GM08714 (cell line): ENCODE results near the gene ARPC5L.

ENCODE experiments used
- H3K4me3 ChIP-seq: fragments of 200-500 bp; sonication (Bioruptor generic); 2 replicates; pipeline ENCODE4 v1.5.1; 2014; ENCODE audit warnings: mild to moderate bottlenecking, low read length, inconsistent platforms
- ZNF274 ChIP-seq: IDR thresholded peaks from 2 replicates; pipeline ENCODE4 v1.6.1; 2012; ENCODE audit warnings: mild to moderate bottlenecking, low read depth, low read length

The ARPC5L gene

DNA sequence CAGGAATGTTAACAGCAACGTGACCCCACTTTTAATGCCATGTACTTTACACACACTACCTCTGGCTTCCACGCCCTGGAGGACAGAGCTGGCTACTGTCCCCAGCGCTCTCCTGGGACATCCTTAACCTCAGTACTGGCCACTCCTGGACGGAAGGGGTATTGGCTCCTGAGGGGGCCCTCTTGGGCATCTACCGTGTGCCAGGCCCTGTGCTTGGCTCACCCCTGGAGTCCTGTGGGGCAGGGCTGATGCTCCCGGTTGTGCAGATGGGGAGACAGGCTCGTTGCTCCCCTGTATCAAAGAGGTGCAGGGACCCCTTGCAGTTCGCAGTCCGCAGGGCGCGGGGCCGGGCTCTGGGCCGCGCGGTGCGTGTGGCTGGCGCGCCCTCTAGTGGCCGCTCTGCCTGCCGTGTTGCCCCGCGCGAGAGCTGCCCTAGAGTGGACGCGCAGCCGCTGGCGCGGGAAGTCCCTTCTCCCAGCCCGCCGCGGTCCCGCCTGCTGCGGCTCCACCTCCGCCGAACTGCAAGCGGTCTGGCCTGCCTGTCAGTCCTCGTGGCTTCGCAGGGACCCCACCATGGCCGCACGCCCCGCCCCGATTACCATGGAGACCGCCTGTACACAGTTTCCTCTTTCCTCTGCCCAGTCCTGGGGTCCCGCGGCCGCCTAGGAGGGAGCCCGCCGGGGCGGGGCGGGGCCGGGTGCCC lies 8.9 kb upstream of the ARPC5L start, which contains the start of gene WDR38:
WDR38 (plus strand) TSS at position 632 of the 703 bp plus-strand sequence. CDS start 72 bp downstream, outside the sequence.
- no peak for TF ChIP-seq ZNF274
- H3K4me3 ChIP-seq: peak within 1 kb of the TSS; percentile 38; the same call in 1 of the 2 replicates

DNA sequence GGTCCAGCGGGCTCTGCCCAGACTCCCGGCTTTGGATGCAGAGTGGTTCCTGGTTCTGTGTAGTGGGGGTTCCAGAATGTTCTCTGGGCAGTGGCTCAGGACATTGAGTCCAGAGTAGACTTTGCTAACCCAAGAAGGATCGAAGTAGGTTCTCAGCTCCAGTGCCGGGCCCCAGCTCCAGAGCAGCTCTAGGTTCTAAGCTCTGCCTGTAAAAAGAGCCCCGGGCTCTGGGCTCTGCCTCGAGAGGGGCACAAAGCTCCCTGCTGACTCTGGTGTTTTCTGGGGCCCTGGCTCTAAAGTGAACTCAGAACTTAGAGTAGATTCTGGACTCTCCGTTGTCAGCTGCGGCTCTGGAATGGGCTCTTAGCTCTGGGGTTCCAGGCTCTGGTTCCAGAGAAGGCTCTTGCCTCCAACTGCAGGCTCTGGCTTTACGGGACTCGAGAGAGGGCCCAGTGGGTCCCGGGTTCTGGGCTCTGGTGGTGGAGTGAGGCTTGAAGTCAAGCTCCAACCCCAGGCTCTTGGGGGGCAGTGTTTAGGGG lies 8.3 kb upstream of the ARPC5L start:
- TF ChIP-seq ZNF274: no peak
- peak overlapping the region; percentile 38; the same call in 1 of the 2 replicates for H3K4me3 ChIP-seq

DNA sequence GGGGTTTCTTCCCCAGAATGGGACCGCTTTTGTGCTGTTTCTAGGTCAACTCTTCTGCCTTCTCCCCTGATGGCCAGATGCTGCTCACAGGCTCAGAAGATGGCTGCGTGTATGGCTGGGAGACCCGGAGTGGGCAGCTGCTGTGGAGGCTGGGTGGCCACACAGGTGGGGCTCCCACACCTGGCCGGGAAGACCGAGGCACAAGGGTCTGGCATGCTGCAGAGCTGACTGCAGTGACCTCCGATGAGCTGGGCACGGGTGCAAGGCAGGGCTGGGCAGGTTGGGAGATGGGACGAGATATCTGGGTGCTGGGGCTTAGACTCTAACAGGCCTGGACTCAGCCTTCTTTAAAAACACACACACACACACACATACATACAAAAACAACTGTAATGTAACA lies 7.8 kb upstream of the ARPC5L start:
- no peak for TF ChIP-seq ZNF274
- H3K4me3 ChIP-seq: no peak overlapping the region

DNA sequence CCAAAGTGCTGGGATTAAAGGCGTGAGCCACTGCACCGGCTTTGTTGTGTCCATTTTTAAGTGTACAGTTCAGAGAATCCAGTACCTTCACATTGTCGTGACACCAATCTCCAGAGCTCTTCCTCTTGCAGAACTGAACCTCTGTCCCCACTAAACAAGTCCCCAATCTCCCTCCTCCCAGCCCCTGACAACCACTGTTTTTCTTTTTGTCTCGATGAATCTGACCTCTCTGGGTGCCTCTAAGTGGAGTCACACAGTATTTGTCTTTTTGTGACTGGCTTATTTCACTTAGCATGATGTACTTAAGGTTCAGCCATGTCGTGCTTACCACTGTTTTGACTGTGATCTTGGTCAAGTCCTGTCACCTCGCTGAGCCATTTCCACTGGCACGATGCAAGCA lies 7.1 kb upstream of the ARPC5L start:
- TF ChIP-seq ZNF274: no peak
- no peak overlapping the region for H3K4me3 ChIP-seq

DNA sequence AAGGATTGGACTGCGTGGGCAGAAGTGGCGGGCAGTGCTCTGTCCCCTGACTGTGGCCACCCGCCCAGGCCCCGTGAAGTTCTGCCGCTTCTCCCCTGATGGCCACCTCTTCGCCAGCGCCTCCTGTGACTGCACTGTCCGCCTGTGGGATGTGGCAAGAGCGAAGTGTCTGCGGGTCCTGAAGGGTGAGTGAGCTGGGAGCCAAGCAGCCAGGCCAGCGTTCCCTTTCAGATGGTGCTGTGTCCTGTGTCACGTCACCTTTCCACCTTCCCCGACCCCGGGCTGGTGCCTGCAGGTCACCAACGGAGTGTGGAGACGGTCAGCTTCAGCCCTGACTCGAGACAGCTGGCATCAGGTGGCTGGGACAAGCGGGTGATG lies 6.4 kb upstream of the ARPC5L start:
- H3K4me3 ChIP-seq: no peak overlapping the region
- TF ChIP-seq ZNF274: no peak

DNA sequence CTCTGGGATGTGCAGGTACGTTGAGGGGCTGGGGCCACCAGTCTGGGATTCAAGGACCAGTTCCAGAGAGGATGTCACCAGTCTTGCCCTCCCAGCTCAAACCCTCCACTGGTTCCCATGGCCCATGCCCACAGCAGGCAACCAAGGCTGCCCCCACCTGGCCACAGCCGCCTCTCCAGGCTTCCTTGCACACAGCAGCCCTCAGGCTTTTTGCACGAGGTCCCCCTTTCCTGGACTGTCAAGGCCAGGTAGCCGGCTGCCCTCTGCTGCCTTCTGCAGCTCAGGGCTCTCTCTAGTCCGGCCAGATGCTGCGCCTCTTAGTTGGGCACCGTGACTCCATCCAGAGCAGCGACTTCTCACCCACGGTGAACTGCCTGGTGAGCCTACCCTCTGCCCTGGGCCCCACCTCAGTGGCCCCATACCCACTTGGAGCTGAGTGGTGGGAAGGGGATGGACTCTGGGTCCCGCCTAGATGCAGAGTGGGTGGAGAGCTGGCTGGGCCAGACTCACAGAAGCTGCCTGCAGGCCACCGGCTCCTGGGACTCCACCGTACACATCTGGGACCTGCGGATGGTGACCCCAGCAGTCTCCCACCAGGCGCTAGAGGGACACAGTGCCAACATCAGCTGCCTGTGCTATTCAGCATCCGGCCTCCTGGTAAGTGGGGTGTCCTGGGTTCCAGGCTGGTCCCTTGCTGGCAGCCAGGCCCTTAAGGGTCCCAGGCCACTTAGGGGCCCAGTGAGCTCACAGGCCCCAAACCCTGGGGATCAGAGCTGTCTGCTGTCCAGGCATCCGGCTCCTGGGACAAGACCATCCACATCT lies 5.8 kb upstream of the ARPC5L start:
- H3K4me3 ChIP-seq: no peak overlapping the region
- no peak for TF ChIP-seq ZNF274

DNA sequence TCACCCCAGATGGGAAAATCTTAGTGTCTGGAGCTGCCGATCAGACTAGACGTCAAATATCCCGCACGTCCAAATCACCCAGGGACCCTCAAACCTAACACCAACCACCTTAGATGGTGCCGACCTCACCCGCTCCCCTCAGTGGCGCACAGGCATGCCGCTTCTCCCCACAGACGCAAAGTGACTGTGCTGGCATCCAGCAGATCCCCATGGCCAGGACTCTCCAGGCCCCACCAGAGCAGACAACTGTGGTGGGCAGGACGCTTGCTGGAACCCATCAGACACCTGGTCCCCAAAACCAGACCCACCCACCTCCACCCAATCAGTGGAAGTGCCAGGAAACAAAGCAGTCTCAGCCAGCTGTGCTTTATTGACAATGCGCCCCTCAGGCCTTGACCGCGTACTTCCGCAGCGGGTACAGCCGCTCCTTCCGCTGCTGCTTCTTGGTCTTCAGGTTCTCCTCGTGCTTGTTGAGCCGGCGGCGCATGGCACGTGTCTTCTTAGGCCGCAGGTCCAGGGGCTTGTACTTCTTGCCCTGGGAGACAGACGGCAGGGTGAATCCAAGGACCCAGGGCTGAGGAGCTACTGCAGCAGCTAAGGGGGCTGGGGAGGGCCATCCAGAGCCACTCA lies 4.3 kb upstream of the ARPC5L start:
- TF ChIP-seq ZNF274: no peak
- no peak overlapping the region for H3K4me3 ChIP-seq

DNA sequence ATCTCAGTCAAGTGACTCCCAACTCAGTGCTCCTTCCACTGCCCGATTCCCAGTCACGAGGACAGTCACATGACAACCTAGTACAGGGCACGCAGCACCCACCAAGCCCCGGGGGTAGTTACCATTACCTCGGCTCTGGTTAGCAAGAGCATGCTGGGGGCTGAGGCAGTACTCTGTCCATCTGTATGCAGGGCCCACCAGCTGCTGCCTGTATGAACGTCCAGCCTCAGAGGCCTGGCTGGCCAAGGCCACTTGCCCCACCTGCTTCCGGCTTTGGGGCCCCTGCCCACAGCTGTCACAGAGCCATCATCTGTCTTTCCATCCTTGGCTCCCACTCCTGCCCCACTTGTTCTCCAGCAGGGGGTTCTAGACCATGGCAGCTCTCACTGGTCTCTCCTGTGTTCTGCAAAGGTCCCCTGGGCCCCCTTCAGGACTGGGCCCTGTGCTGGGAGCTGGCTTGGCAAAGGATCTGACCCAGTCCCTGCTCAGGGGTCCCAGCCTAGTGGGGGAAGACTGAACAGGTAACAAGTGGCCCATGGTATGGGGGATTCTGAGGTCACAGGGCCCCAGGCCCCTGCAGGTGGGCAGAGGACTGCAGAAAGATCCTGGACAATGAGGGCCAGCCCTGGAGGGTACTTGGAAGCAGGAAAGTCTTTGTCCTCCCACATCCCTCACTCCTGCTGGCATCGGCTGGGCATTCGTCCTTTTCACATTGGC lies 3.4 kb upstream of the ARPC5L start:
- no peak overlapping the region for H3K4me3 ChIP-seq
- no peak for TF ChIP-seq ZNF274

DNA sequence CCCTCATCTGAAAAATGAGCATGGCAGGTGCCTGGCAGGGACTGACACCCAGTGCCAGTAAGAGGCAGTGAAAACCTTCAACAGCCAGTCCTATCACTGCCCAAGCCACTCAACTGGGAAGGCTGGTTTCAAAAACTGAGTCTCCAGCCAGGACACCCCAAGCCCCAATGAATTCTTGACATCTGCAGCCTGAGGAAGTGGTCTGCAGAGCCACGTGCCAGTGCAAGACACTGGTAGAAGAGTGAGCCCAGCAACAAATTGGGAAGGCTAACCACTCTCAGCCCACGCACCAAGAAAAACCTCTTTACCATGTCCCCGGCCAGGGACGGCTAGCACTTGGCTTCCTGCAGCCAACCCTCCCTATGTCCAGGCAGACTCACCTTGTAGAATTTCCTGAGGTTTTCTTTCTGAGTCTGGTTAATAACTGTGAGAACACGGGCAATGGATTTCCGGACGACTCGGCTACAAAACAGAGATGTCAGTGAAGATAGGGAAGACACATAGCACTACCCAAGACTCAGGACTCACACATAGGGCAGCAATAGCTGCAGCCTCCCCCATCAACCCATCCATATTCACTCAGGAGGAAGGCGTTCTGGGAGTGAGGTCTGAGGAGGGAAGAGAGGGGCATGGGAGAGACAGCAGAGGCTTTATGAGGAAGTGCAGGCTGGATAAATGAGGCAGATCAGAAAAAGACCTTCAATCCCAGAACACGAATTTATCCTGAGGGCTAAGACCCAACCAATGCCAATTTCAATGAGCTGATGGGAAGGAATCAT lies 1.9 kb upstream of the ARPC5L start:
- peak overlapping the region; percentile 90 for H3K4me3 ChIP-seq
- no peak for TF ChIP-seq ZNF274

DNA sequence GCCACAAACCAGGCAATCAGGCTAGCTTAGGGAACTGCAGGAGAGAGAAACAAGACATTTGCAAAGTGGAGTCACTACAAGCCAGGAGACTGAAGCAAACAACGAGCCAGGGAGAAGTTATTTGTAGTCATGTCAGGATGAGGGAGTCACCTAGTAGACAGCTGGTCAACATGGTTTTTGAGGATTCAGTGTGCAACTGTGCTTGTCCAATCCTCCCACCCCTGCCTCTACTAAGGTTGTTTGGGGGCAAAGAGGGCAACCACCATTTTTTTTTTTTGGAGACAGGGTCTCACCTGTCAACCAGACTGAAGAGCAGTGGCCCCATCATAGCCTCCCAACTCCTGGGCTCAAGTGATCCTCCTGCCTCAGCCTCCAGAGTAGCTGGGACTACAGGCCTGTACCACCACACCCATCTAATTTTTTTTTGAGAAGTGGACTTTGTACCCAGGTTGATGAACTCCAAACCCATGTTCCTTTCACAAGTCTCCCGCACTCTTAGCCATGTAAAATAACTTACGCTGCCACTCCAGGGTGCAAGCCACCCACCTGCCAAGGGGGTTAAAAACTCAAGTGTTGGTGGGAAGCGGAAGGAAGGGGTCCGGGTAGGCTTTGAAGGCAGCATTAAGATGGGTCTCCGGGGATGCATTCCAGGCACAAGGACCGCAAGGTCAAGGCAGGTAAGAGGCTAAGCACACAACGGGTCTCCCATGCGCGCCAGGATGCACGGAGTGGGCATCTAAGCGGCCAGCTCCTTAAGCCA lies 1.2 kb upstream of the ARPC5L start:
- peak overlapping the region; percentile 90 for H3K4me3 ChIP-seq
- no peak for TF ChIP-seq ZNF274

DNA sequence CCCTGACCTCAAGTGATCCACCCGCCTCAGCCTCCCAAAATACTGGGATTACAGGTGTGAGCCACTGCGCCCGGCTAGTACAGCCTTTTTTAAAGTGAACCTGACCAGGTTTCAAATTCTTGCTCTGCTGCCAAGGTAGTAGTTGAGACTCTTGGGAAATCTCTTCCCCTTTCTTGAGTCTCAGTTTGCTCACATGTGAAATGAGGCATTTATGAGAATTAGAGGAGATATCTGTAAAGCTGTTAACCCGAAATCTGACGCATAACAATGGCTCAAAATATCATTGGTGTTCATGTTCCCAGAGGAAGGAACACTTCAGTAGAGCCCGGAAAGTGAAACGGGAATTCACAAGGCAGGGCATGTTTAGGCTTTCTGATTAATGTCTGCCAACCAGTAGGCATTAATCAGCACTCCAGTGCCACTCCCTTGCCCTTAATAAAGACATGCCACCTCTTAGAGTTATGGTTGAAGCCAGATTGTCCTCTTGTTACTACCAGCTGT lies 1.5 kb downstream of the ARPC5L start:
- no peak overlapping the region; the same call in 1 of the 2 replicates for H3K4me3 ChIP-seq
- no peak for TF ChIP-seq ZNF274
